ENCODE results near the gene SHLD2. TPM values are rescaled to one million over a fixed set of nuclear protein-coding genes. Genes with fewer than 3 reads are reported as not detected.

The SHLD2 gene
- total and polyA plus RNA-seq, 2 of the 4 experiments (the other 2 are of a cell fraction), result 10.6 to 19.9 TPM

DNA sequence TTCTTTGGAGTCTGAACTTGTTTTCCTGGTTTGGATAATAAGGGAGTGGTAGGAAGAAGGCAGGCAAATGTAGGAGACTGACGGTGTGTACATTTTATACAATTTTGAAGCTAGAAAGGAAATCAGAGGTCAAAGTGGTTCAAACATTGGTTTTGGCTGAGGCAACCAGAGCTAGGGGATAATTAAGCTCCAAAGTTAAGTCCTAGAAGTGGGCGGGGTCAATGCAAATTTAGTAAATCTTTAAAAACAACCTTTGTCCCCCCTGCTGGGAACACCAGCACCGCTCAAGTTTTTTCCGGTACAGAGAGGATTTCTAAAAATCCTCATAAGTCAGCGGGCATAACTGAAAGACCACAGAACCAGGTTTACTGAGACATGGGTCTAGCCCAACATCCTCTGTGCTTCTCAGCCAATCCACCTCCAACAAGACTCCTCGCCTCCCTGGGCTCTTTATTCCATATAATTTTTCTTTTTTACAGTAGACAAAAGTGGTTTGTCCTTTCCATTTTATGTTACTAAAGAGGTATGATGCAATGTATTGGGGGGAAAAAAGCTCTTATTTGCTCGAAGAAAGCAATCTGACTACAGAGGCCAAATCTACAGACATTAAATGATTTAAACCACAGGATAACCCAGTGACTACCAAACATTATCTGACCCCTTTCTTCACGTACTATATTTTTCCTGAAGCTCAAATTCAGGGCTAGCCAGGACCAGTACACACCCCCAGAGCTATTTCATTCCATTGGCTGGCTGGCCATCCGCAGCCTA lies 2.0 kb upstream of the SHLD2 start:
- Histone ChIP-seq H2BK5ac (ENCODE audit: low read depth, low read length, poor library complexity, severe bottlenecking) (peak overlapping the region; percentile 53), H4K8ac (ENCODE audit: low read depth in 2 of 2, low read length in 2 of 2) (peak overlapping the region in 1 of 2 experiments; percentile 19; a peak in 1 of 4 replicates), H3K27ac (ENCODE audit: insufficient read depth, low read length) (peak overlapping the region; percentile 71; the same call in 1 of the 2 replicates), H4K5ac (ENCODE audit: low read depth, low read length) (no peak overlapping the region), H3K9me1 (ENCODE audit: insufficient read depth, low read length) (peaks cover 10% of the 10 kb centered on the region), H2AFZ (replicated peaks; ENCODE audit: low read length, poor library complexity) (no peak overlapping the region), H2AK9ac (replicated peaks; ENCODE audit: low read depth, low read length, poor library complexity) (peak overlapping the region; percentile 56), H2AK5ac (ENCODE audit: low read depth, low read length) (no peak overlapping the region), H3K4me3 (ENCODE audit: insufficient read depth, low read depth, low read length) (peak overlapping the region; percentile 84), H3K18ac (ENCODE audit: low read depth, low read length) (peak overlapping the region; percentile 44), H3K56ac (ENCODE audit: extremely low read depth, insufficient read depth, low read length) (peak overlapping the region; percentile 37; the same call in 1 of the 2 replicates), H3K4me1 (ENCODE audit: control insufficient read depth, insufficient read depth, low read length) (peaks cover 6% of the 10 kb centered on the region), H3K9me3 (ENCODE audit: control insufficient read depth, insufficient read depth, low read length) (no peaks in the 10 kb centered on the region), H4K20me1 (ENCODE audit: insufficient read depth, low read length) (peaks cover 25% of the 10 kb centered on the region), H3K27me3 (ENCODE audit: control insufficient read depth, insufficient read depth, low read length) (no peaks in the 10 kb centered on the region), H3K36me3 (ENCODE audit: control insufficient read depth, insufficient read depth, low read length) (peaks cover 3% of the 10 kb centered on the region; the same call in 1 of the 2 replicates), H3K4me2 (ENCODE audit: low read depth, low read length) (peak overlapping the region; percentile 92), H3K23ac (ENCODE audit: low read depth, low read length) (peak overlapping the region; percentile 75; the same call in 1 of the 2 replicates), H2BK20ac (ENCODE audit: low read depth, low read length) (no peak overlapping the region), H3K79me1 (ENCODE audit: low read depth in 1 of 2, low read length in 2 of 2) (peaks cover 15 to 66% of the 10 kb centered on the region in 2 experiments), H2BK120ac (ENCODE audit: low read depth, low read length) (no peak overlapping the region), H3K14ac (replicated peaks; ENCODE audit: low read depth, low read length) (peak overlapping the region; percentile 65), H3K9ac (ENCODE audit: low read depth, low read length) (peak overlapping the region; percentile 92), H3K4ac (ENCODE audit: low read depth, low read length) (peak overlapping the region; percentile 44), H4K91ac (ENCODE audit: insufficient read depth, low read depth, low read length) (peak overlapping the region; percentile 36; the same call in 1 of the 2 replicates), H2BK15ac (ENCODE audit: low read depth, low read length) (no peak overlapping the region)
- BruUV-seq (replicated peaks), result no TSS peak
- dilution Hi-C loops (cut with HindIII; ENCODE audit: low sequenced_read_pairs, unreplicated experiment), result no loop called here
- intact Hi-C loops (cut with micrococcal nuclease), result loop anchor here (2.0 kb wide), 2 partner anchors 124 to 154 kb away; partner anchors contain the start of gene ADIRF
- CTCF ChIA-PET, result interaction anchor here (0.5 to 0.6 kb wide), 2 partner anchors 48 to 233 kb away, joined by 4 to 5 read pairs; no protein-coding TSS in a partner anchor
- WGBS, 2 experiments (ENCODE audit: extremely low coverage in 2 of 2, insufficient read length in 1 of 2), result no CpG with 5 or more reads among the region's 9 CpGs
- in situ Hi-C loops (cut with MboI; ENCODE audit: low sequenced_read_pairs), result no loop called here
- ATAC-seq (ENCODE audit: low read depth), result no peak
- peak; percentile 28 for DNase-seq
- POLR2A ChIA-PET (ENCODE audit: unreplicated experiment), result no interaction called here
- TF ChIP-seq ELK1 (IDR thresholded peaks at IDR 0.05; ENCODE audit: borderline replicate concordance, low read depth, low read length) (no peak), CEBPB (IDR thresholded peaks at IDR 0.05; ENCODE audit: low read depth, low read length) (peak; percentile 90), MXI1 (IDR thresholded peaks at IDR 0.05; ENCODE audit: borderline replicate concordance, low read depth, low read length) (no peak), POLR2A (IDR thresholded peaks at IDR 0.05; ENCODE audit: low read depth, low read length) (peak; percentile 47; the same call in 1 of the 2 replicates), MAFK (IDR thresholded peaks at IDR 0.05; ENCODE audit: low read depth, low read length) (no peak), MAZ (IDR thresholded peaks at IDR 0.05; ENCODE audit: borderline replicate concordance, low read depth, low read length) (no peak), RAD21 (IDR thresholded peaks at IDR 0.05; ENCODE audit: low read length) (no peak), CTCF (conservative IDR thresholded peaks at IDR 0.05; ENCODE audit: low read depth, low read length) (no peak), USF2 (IDR thresholded peaks at IDR 0.05; ENCODE audit: low read depth, low read length) (no peak), CHD1 (IDR thresholded peaks at IDR 0.05; ENCODE audit: low read depth, low read length) (no peak), SMC3 (IDR thresholded peaks at IDR 0.05; ENCODE audit: low read depth, low read length) (no peak), RFX5 (IDR thresholded peaks at IDR 0.05; ENCODE audit: low read depth, low read length) (no peak), RCOR1 (IDR thresholded peaks at IDR 0.05; ENCODE audit: insufficient replicate concordance, low read length) (no peak), BHLHE40 (IDR thresholded peaks at IDR 0.05; ENCODE audit: low read depth, low read length) (no peak)
